ENCODE measurements around the gene RBM47. TPM values are rescaled to one million over a fixed set of nuclear protein-coding genes. Genes with fewer than 3 reads are reported as not detected.
"Not testable (repeated sequence)": the region's sequence is repeated elsewhere in the genome, so short reads cannot be mapped to it uniquely, and the experiment has no call there.

RBM47 gene
- total RNA-seq, 2 donors from 2014 or later: 301 to 304 TPM

- intact Hi-C loops (cut with DNase I, micrococcal nuclease): no loop called here
- DNase-seq (no peak), ATAC-seq (no peak)
These were observed 191.2 kb downstream of the RBM47 start for GRCh38 chr4:40438384-40439026.

GRCh38 chr4:40437741-40438383 is 191.8 kb downstream of the RBM47 start:
- no peak for DNase-seq
- intact Hi-C loops (cut with DNase I, micrococcal nuclease): no loop called here
- ATAC-seq: no peak

- DNase-seq; intact Hi-C loops (cut with DNase I, micrococcal nuclease); ATAC-seq: not testable (repeated sequence)
These were observed 194.4 kb downstream of the RBM47 start for GRCh38 chr4:40435306-40435705.

- DNase-seq (no peak), ATAC-seq (no peak)
- intact Hi-C loops (cut with DNase I, micrococcal nuclease): no loop called here
These were observed 195.5 kb downstream of the RBM47 start for GRCh38 chr4:40434126-40434687.

- intact Hi-C loops (cut with DNase I, micrococcal nuclease): no loop called here
- ATAC-seq: no peak
These were observed 197.2 kb downstream of the RBM47 start for GRCh38 chr4:40432504-40432903.

GRCh38 chr4:40427871-40428270 is 201.8 kb downstream of the RBM47 start:
- intact Hi-C loops (cut with DNase I, micrococcal nuclease); ATAC-seq; DNase-seq: not testable (repeated sequence)

More at GRCh38 chr4:40432504-40432903, 197.2 kb downstream of the RBM47 start:
- DNase-seq: no peak

GRCh38 chr4:40427128-40427527 is 202.5 kb downstream of the RBM47 start:
- DNase-seq (no peak), ATAC-seq (no peak)
- intact Hi-C loops (cut with DNase I, micrococcal nuclease): no loop called here

- DNase-seq (no peak), ATAC-seq (no peak)
- intact Hi-C loops (cut with DNase I, micrococcal nuclease): no loop called here
These were observed 203.7 kb downstream of the RBM47 start for GRCh38 chr4:40425799-40426574.

GRCh38 chr4:40423735-40424134 is 205.9 kb downstream of the RBM47 start:
- ATAC-seq (no peak), DNase-seq (no peak)
- intact Hi-C loops (cut with DNase I, micrococcal nuclease): no loop called here

- intact Hi-C loops (cut with DNase I, micrococcal nuclease): no loop called here
- DNase-seq (no peak), ATAC-seq (peak; percentile 9)
These were observed 207.6 kb downstream of the RBM47 start for GRCh38 chr4:40421839-40422708.

- DNase-seq: peak in 1 of 2 donors; percentile 23
- intact Hi-C loops (cut with DNase I, micrococcal nuclease): no loop called here
- peak; percentile 76 for ATAC-seq
These were observed 210.3 kb downstream of the RBM47 start for GRCh38 chr4:40419231-40419912.

GRCh38 chr4:40418430-40419230 is 211.0 kb downstream of the RBM47 start:
- intact Hi-C loops (cut with DNase I, micrococcal nuclease): no loop called here
- DNase-seq: no peak
- ATAC-seq: peak; percentile 58

GRCh38 chr4:40417941-40418340 is 211.7 kb downstream of the RBM47 start:
- intact Hi-C loops (cut with DNase I, micrococcal nuclease): no loop called here
- ATAC-seq: no peak
- DNase-seq: no peak

GRCh38 chr4:40414673-40415072 is 215.0 kb downstream of the RBM47 start:
- intact Hi-C loops (cut with DNase I, micrococcal nuclease): no loop called here
- DNase-seq (no peak), ATAC-seq (no peak)

- no peak for ATAC-seq
These were observed 216.5 kb downstream of the RBM47 start for GRCh38 chr4:40412866-40413795.

GRCh38 chr4:40412388-40412787 is 217.3 kb downstream of the RBM47 start:
- no peak for ATAC-seq
- no peak for DNase-seq
- intact Hi-C loops (cut with DNase I, micrococcal nuclease): no loop called here

More at GRCh38 chr4:40412866-40413795, 216.5 kb downstream of the RBM47 start:
- intact Hi-C loops (cut with DNase I, micrococcal nuclease): no loop called here
- no peak for DNase-seq

Measured in left colon (tissue), 2 donors.